ENCODE data around the gene FAM151B. TPM values are rescaled to one million over a fixed set of nuclear protein-coding genes. Genes with fewer than 3 reads are reported as not detected.

FAM151B gene
- total and polyA plus RNA-seq, 10 of the 15 experiments (the other 5 are each of a cell fraction or from before 2014, with no cell fraction given), result 0.05 to 0.79 (median 0.22) TPM

DNA sequence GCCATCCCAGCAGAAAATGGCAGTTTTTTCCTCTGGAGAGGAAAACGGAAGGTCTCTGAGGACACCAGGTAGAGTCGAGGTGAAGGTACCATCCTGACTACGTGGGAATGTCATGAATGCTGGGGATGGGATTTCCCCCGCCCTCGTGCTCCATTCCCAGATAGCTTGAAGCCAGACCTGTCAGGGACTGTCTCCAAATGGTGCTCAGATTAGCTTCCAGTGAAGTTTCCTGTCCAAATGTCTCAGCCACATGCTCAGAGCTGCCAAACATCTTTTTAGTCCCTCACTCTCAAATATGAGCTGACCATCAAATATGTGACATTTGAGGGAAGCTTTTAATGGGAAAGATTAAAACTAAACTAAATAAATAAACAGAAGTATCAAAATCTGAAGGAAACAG is 89.8 kb downstream of the FAM151B start (continued):
- no peak for TF ChIP-seq ESRRA (IDR thresholded peaks at IDR 0.05; ENCODE audit: low read length)

DNA sequence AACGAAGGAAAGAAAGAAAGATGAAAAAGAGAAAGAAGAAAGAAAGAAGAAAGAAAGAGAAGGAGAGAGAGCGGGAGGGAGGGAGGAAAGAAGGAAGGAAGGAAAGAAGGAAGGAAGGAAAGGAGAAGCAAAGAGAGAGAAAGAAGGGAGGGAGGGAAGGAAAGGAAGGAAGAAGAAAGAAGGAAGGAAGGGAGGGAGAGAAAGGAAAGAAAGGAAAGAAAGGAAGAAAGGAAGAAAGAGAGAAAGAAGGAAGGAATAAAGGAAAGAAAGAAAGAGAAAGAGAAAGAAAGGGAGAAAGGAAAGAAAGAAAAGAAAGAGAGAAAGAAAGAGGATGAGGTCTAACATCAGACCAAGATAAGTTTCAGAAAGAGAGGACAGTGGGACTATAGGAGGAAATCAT is 91.2 kb downstream of the FAM151B start:
- DNase-seq (ENCODE audit: low read depth, low spot score) (no peak), FAIRE-seq (no peak), ATAC-seq (no peak)
- Histone ChIP-seq H4K20me1 (ENCODE audit: control insufficient read depth, insufficient read depth) (no peaks in the 10 kb centered on the region), H3K4me1 (ENCODE audit: control insufficient read depth, insufficient read depth, low read length) (no peaks in the 10 kb centered on the region), H3K27me3 (replicated peaks in 1 of 2; ENCODE audit: control insufficient read depth in 2 of 2, insufficient read depth in 2 of 2, low read length in 1 of 2) (no peaks in the 10 kb centered on the region), H3K4me3 (no peak overlapping the region), H2AFZ (ENCODE audit: control insufficient read depth, low read depth, low read length) (no peak overlapping the region), H3K4me2 (ENCODE audit: control insufficient read depth, insufficient read depth) (no peak overlapping the region), H3K9me3 (replicated peaks; ENCODE audit: control insufficient read depth, insufficient read depth, low read length) (no peaks in the 10 kb centered on the region), H3K9ac (ENCODE audit: control insufficient read depth, insufficient read depth, low read length) (no peak overlapping the region), H3K79me2 (ENCODE audit: control insufficient read depth, insufficient read depth, low read length) (no peaks in the 10 kb centered on the region), H3K36me3 (ENCODE audit: control insufficient read depth in 2 of 2, insufficient read depth in 2 of 2, low read length in 1 of 2) (no peaks in the 10 kb centered on the region), H3K27ac (ENCODE audit: control insufficient read depth, insufficient read depth) (no peak overlapping the region)
- intact Hi-C loops (cut with micrococcal nuclease; ENCODE audit: unreplicated experiment) (no loop called here), in situ Hi-C loops (cut with MboI) (no loop called here)
- CTCF ChIA-PET, result no interaction called here
- WGBS (ENCODE audit: insufficient coverage, insufficient replicate concordance, low lambda C conversion rate, missing lambda C conversion rate), result 7% methylated on average over 2 of the region's 2 CpGs
- POLR2A ChIA-PET, result no interaction called here
- SMC1A ChIA-PET (ENCODE audit: uncharacterized antibody, unreplicated experiment), result no interaction called here
- BruUV-seq (replicated peaks), result no TSS peak
- RAD21 ChIA-PET (ENCODE audit: unreplicated experiment), result no interaction called here
- TF ChIP-seq STAT1 (conservative IDR thresholded peaks at IDR 0.05) (no peak), CHD1 (IDR thresholded peaks at IDR 0.05; ENCODE audit: low read depth, low read length) (no peak), RAD21 (IDR thresholded peaks at IDR 0.05; ENCODE audit: insufficient read depth, low read depth, low read length) (no peak), MTA3 (IDR thresholded peaks at IDR 0.05; ENCODE audit: borderline replicate concordance, low read length) (no peak), PAX5 (IDR thresholded peaks at IDR 0.05; ENCODE audit: borderline replicate concordance, low read depth, low read length) (no peak), SP1 (IDR thresholded peaks at IDR 0.05; ENCODE audit: low read depth, low read length) (no peak), NFYB (IDR thresholded peaks at IDR 0.05; ENCODE audit: insufficient read depth, low read depth, low read length) (no peak), RAD51 (IDR thresholded peaks at IDR 0.05) (no peak), HCFC1 (IDR thresholded peaks at IDR 0.05; ENCODE audit: low read length) (no peak), BACH1 (IDR thresholded peaks at IDR 0.05; ENCODE audit: borderline replicate concordance) (no peak), POLR2AphosphoS5 (IDR thresholded peaks at IDR 0.05; ENCODE audit: low read length) (no peak)
- TF ChIP-seq, protein P1, sequence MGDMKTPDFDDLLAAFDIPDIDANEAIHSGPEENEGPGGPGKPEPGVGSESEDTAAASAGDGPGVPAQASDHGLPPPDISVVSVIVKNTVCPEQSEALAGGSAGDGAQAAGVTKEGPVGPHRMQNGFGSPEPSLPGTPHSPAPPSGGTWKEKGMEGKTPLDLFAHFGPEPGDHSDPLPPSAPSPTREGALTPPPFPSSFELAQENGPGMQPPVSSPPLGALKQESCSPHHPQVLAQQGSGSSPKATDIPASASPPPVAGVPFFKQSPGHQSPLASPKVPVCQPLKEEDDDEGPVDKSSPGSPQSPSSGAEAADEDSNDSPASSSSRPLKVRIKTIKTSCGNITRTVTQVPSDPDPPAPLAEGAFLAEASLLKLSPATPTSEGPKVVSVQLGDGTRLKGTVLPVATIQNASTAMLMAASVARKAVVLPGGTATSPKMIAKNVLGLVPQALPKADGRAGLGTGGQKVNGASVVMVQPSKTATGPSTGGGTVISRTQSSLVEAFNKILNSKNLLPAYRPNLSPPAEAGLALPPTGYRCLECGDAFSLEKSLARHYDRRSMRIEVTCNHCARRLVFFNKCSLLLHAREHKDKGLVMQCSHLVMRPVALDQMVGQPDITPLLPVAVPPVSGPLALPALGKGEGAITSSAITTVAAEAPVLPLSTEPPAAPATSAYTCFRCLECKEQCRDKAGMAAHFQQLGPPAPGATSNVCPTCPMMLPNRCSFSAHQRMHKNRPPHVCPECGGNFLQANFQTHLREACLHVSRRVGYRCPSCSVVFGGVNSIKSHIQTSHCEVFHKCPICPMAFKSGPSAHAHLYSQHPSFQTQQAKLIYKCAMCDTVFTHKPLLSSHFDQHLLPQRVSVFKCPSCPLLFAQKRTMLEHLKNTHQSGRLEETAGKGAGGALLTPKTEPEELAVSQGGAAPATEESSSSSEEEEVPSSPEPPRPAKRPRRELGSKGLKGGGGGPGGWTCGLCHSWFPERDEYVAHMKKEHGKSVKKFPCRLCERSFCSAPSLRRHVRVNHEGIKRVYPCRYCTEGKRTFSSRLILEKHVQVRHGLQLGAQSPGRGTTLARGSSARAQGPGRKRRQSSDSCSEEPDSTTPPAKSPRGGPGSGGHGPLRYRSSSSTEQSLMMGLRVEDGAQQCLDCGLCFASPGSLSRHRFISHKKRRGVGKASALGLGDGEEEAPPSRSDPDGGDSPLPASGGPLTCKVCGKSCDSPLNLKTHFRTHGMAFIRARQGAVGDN (IDR thresholded peaks at IDR 0.05), result no peak
- TF ChIP-seq, protein P2, sequence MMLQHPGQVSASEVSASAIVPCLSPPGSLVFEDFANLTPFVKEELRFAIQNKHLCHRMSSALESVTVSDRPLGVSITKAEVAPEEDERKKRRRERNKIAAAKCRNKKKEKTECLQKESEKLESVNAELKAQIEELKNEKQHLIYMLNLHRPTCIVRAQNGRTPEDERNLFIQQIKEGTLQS (IDR thresholded peaks at IDR 0.05; ENCODE audit: borderline replicate concordance, extremely low read depth, low read depth, low read length), result no peak
- TF ChIP-seq, protein P3, sequence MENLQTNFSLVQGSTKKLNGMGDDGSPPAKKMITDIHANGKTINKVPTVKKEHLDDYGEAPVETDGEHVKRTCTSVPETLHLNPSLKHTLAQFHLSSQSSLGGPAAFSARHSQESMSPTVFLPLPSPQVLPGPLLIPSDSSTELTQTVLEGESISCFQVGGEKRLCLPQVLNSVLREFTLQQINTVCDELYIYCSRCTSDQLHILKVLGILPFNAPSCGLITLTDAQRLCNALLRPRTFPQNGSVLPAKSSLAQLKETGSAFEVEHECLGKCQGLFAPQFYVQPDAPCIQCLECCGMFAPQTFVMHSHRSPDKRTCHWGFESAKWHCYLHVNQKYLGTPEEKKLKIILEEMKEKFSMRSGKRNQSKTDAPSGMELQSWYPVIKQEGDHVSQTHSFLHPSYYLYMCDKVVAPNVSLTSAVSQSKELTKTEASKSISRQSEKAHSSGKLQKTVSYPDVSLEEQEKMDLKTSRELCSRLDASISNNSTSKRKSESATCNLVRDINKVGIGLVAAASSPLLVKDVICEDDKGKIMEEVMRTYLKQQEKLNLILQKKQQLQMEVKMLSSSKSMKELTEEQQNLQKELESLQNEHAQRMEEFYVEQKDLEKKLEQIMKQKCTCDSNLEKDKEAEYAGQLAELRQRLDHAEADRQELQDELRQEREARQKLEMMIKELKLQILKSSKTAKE (IDR thresholded peaks at IDR 0.05; ENCODE audit: low read depth, poor library complexity, severe bottlenecking), result no peak

Data from GM12878 (cell line).